HL-60 (cell line): Measurements from ENCODE around the gene CASP8.

Source experiments
- POLR2AphosphoS5 ChIP-seq: IDR thresholded peaks from 2 replicates; pipeline ENCODE4 v1.6.1; 2012; ENCODE audit warnings: low read depth
- TF ChIP-seq, protein P1 (sequence below): IDR thresholded peaks from one replicate; pipeline ENCODE4 v1.5.1; 2011; ENCODE audit warnings: low read length, control low read depth, inconsistent platforms; ENCODE audit not compliant: insufficient read depth

DNA sequence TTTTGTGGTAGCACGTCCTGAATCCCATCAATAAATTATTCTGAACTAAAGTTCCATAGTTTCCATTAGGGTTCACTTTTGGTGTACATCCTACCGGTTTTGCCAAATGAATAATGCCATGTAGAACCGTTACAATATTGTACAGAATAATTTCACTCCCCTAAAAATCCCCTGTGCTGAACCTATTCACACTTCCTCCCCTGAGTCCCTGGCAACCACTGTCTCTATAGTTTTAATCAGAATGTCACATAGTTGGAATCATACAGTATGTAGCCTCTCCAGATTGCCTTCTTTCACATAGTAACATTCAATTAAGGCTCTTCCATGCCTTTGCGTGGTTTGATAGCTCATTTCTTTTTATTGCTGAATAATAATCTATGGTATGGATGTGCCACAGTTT lies 9.6 kb upstream of the CASP8 start:
- TF ChIP-seq POLR2AphosphoS5, result no peak
- TF ChIP-seq, protein P1, sequence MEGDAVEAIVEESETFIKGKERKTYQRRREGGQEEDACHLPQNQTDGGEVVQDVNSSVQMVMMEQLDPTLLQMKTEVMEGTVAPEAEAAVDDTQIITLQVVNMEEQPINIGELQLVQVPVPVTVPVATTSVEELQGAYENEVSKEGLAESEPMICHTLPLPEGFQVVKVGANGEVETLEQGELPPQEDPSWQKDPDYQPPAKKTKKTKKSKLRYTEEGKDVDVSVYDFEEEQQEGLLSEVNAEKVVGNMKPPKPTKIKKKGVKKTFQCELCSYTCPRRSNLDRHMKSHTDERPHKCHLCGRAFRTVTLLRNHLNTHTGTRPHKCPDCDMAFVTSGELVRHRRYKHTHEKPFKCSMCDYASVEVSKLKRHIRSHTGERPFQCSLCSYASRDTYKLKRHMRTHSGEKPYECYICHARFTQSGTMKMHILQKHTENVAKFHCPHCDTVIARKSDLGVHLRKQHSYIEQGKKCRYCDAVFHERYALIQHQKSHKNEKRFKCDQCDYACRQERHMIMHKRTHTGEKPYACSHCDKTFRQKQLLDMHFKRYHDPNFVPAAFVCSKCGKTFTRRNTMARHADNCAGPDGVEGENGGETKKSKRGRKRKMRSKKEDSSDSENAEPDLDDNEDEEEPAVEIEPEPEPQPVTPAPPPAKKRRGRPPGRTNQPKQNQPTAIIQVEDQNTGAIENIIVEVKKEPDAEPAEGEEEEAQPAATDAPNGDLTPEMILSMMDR, result no peak
